Measurements from ENCODE around the gene KCNQ1. TPM values are rescaled to one million over a fixed set of nuclear protein-coding genes. Genes with fewer than 3 reads are reported as not detected.
A peak's percentile ranks its signal among the peaks of the same experiment; 100 is the strongest.

The KCNQ1 gene
- total RNA-seq, 4 donors from 2014 or later, result 0.81 to 2.2 (median 1.6) TPM

GRCh38 chr11:2580571-2581001, 135.8 kb downstream of the KCNQ1 start:
- 79 to 83% methylated on average over 12 to 13 of the region's 13 CpGs for WGBS, 2 donors
- DNase-seq (ENCODE audit: low spot score in 2 of 2), result peak in 1 of 2 donors; percentile 82
- no peak for TF ChIP-seq POLR2A (IDR thresholded peaks at IDR 0.05)
- TF ChIP-seq, protein P1, sequence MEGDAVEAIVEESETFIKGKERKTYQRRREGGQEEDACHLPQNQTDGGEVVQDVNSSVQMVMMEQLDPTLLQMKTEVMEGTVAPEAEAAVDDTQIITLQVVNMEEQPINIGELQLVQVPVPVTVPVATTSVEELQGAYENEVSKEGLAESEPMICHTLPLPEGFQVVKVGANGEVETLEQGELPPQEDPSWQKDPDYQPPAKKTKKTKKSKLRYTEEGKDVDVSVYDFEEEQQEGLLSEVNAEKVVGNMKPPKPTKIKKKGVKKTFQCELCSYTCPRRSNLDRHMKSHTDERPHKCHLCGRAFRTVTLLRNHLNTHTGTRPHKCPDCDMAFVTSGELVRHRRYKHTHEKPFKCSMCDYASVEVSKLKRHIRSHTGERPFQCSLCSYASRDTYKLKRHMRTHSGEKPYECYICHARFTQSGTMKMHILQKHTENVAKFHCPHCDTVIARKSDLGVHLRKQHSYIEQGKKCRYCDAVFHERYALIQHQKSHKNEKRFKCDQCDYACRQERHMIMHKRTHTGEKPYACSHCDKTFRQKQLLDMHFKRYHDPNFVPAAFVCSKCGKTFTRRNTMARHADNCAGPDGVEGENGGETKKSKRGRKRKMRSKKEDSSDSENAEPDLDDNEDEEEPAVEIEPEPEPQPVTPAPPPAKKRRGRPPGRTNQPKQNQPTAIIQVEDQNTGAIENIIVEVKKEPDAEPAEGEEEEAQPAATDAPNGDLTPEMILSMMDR (IDR thresholded peaks at IDR 0.05), result no peak
- intact Hi-C loops (cut with DNase I; ENCODE audit: low total_unique reads), result no loop called here
- no peak overlapping the region for H3K4me3 ChIP-seq (ENCODE audit: low read depth, poor library complexity, severe bottlenecking)

DNA sequence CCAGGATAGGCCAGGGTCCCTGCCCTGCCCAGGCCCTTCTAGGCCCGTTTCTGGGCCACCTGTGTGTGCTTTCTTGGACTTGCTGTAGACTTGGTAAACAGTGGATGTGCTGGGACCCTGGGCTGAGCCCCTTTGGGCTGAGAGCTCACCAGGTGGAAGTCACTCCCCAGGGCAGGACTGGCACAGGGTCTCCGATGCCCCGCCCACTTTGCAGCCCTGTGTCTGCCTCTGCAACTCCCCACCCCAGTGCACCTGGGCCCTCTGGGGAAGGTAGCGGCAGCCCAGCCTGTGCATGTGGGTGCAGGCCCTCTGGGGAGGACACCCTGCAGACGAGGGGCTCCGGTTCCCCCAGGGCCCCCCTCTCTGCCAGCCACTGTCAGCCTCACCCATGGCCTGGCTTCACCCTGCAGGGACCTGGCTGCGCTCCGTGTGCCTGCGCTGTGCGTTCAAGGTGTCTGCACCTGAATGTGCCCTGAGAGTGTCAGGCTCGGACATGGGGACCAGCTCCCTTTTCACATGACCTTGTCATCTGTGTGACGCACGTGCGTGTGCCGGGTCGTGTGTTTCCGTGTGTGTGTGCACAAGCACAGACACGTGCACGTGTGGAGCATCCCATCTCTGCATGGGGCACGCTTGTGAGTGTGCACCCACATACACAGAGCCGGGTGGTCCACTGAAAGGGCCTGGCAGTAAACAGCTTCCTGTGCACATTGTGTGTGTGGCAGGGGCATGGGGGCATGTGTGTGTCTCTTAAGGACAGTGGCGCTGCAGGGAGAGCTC, 136.5 kb downstream of the KCNQ1 start:
- no peak overlapping the region for H3K4me3 ChIP-seq (ENCODE audit: low read depth, poor library complexity, severe bottlenecking)
- TF ChIP-seq POLR2A (IDR thresholded peaks at IDR 0.05), result no peak
- TF ChIP-seq, protein P1 (IDR thresholded peaks at IDR 0.05), result no peak
- intact Hi-C loops (cut with DNase I; ENCODE audit: low total_unique reads), result no loop called here
- peak in 1 of 2 donors; percentile 75 for DNase-seq (ENCODE audit: low spot score in 2 of 2)
- WGBS, 2 donors, result 79 to 85% methylated on average over 20 to 21 of the region's 22 CpGs

- H3K4me3 ChIP-seq (ENCODE audit: low read depth, poor library complexity, severe bottlenecking), result no peak overlapping the region
- no peak for TF ChIP-seq POLR2A (IDR thresholded peaks at IDR 0.05)
- TF ChIP-seq, protein P1 (IDR thresholded peaks at IDR 0.05), result no peak
- 88 to 95% methylated on average over 18 to 23 of the region's 23 CpGs for WGBS, 2 donors
- peak in 1 of 2 donors; percentile 81 for DNase-seq (ENCODE audit: low spot score in 2 of 2)
- intact Hi-C loops (cut with DNase I; ENCODE audit: low total_unique reads), result no loop called here
These were observed 137.1 kb downstream of the KCNQ1 start for GRCh38 chr11:2581931-2582350.

DNA sequence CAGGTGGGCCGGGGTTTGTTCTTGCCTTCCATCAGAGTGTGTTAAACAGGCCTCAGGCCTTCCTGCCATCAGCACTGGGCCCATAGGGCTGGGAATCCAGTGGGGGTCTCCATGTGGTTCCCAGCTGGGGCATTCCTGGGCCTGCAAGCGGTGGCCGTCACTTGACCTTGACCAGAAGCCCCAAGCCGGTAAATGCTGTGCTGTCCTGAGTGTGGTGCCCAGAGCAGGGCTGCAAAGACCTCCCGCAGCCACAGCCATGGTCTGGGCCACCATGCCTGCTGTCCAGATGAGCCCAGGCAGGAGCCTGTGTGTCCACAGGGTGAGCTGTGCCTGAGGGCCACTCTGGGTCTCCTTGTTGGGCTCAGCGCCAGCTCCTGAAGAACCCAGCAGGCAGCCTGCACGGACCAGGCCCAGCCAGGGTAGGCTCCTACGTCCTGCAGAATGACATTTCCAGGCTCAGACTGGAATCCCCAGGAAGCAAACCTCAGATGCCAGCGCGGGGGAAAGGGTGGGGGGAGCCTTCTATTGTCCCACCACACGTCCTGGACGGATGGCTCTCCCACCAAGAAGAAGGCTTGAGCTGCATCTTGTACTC, 137.6 kb downstream of the KCNQ1 start:
- intact Hi-C loops (cut with DNase I; ENCODE audit: low total_unique reads), result no loop called here
- 81 to 84% methylated on average over 6 to 12 of the region's 12 CpGs for WGBS, 2 donors
- peak in 1 of 2 donors; percentile 78 for DNase-seq (ENCODE audit: low spot score in 2 of 2)

DNA sequence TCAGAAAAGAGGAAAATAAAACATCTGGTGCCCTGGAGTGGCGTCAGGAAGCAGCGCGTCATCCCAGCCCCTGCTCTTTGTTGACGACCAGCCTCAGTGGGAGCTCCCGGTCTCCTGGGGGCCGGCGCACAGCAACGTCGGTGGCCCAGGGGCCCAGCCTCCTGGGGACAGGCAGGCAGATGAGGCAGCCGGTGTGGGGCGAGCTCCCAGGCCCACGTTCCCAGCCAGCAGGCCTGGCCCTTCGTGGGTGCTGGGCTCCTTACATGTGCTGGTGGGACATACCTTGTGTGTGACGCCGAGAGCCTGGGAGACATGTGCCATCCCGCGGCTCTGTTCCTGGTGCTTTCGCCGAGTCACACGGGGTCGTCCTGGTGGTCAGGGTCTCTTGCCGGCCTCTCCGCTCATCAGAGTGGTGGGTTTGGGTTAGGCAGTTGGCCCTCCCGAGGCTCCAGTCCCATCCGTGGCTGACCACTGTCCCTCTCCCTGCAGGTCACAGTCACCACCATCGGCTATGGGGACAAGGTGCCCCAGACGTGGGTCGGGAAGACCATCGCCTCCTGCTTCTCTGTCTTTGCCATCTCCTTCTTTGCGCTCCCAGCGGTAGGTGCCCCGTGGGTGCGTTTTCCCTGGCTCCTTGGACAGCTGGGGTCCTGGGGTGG, 138.3 kb downstream of the KCNQ1 start:
- 75 to 84% methylated on average over 30 to 33 of the region's 33 CpGs for WGBS, 2 donors

More for the DNA sequence above, 137.6 kb downstream of the KCNQ1 start:
- no peak overlapping the region for H3K4me3 ChIP-seq (ENCODE audit: low read depth, poor library complexity, severe bottlenecking)
- TF ChIP-seq, protein P1 (IDR thresholded peaks at IDR 0.05), result no peak
- no peak for TF ChIP-seq POLR2A (IDR thresholded peaks at IDR 0.05)

More for the DNA sequence above, 138.3 kb downstream of the KCNQ1 start:
- no peak overlapping the region for H3K4me3 ChIP-seq (ENCODE audit: low read depth, poor library complexity, severe bottlenecking)
- intact Hi-C loops (cut with DNase I; ENCODE audit: low total_unique reads), result no loop called here
- TF ChIP-seq POLR2A (IDR thresholded peaks at IDR 0.05), result no peak
- TF ChIP-seq, protein P1 (IDR thresholded peaks at IDR 0.05), result no peak
- DNase-seq (ENCODE audit: low spot score in 2 of 2), result peak in 1 of 2 donors; percentile 72

Measured in lower leg skin (tissue), 4 donors.